ENCODE measurements around the gene ADGRE1. TPM values are rescaled to one million over a fixed set of nuclear protein-coding genes. Genes with fewer than 3 reads are reported as not detected.
"Not testable (repeated sequence)": the region's sequence is repeated elsewhere in the genome, so short reads cannot be mapped to it uniquely, and the experiment has no call there.

ADGRE1 gene
- total RNA-seq (2014; rRNA removed; shearing (Covaris generic)) = 0.20 and 0.26 TPM in 2 replicates
- polyA plus RNA-seq (2015; cell fraction: cytosol; rRNA removed) = 0.07 and 0.12 TPM in 2 replicates
- polyA plus RNA-seq (2015; cell fraction: nucleus; rRNA removed) = 0.04 and 0.07 TPM in 2 replicates

- DNase-seq (ENCODE audit: low read depth) = no peak
Measured at GRCh38 chr19:6887316-6887715, at the start of gene ADGRE1. Gene ADGRE1 (plus strand): TSS chr19:6887579. CDS start chr19:6887609, 30 bp downstream.

- no peak for DNase-seq (ENCODE audit: low read depth)
Measured at GRCh38 chr19:6838062-6838655, 49.2 kb upstream of the ADGRE1 start.

- no peak for DNase-seq (ENCODE audit: low read depth)
Measured at GRCh38 chr19:6842871-6843607, 44.3 kb upstream of the ADGRE1 start.

- DNase-seq (ENCODE audit: low read depth) = no peak
Measured at GRCh38 chr19:6847828-6848200, 39.6 kb upstream of the ADGRE1 start.

- no peak for DNase-seq (ENCODE audit: low read depth)
Measured at GRCh38 chr19:6848986-6849385, 38.4 kb upstream of the ADGRE1 start.

GRCh38 chr19:6849876-6850275 lies 37.5 kb upstream of the ADGRE1 start:
- DNase-seq (ENCODE audit: low read depth) = no peak

GRCh38 chr19:6851359-6851758 lies 36.0 kb upstream of the ADGRE1 start:
- DNase-seq (ENCODE audit: low read depth) = no peak

GRCh38 chr19:6852001-6852400 lies 35.4 kb upstream of the ADGRE1 start:
- no peak for DNase-seq (ENCODE audit: low read depth)

- DNase-seq (ENCODE audit: low read depth) = no peak
Measured at GRCh38 chr19:6853868-6854267, 33.5 kb upstream of the ADGRE1 start.

- DNase-seq (ENCODE audit: low read depth) = no peak
Measured at GRCh38 chr19:6854758-6855157, 32.6 kb upstream of the ADGRE1 start.

- DNase-seq (ENCODE audit: low read depth) = no peak
Measured at GRCh38 chr19:6856749-6857372, 30.5 kb upstream of the ADGRE1 start.

- no peak for DNase-seq (ENCODE audit: low read depth)
Measured at GRCh38 chr19:6861683-6862286, 25.6 kb upstream of the ADGRE1 start.

- DNase-seq (ENCODE audit: low read depth) = peak; percentile 82
Measured at GRCh38 chr19:6862673-6863078, 24.7 kb upstream of the ADGRE1 start.

- no peak for DNase-seq (ENCODE audit: low read depth)
Measured at GRCh38 chr19:6864325-6864940, 22.9 kb upstream of the ADGRE1 start.

GRCh38 chr19:6865849-6866248 lies 21.5 kb upstream of the ADGRE1 start:
- DNase-seq (ENCODE audit: low read depth) = no peak

GRCh38 chr19:6866741-6867151 lies 20.6 kb upstream of the ADGRE1 start:
- DNase-seq (ENCODE audit: low read depth) = peak; percentile 5

GRCh38 chr19:6868351-6868750 lies 19.0 kb upstream of the ADGRE1 start:
- DNase-seq (ENCODE audit: low read depth) = no peak

- DNase-seq (ENCODE audit: low read depth) = not testable (repeated sequence)
Measured at GRCh38 chr19:6869151-6869882, 18.1 kb upstream of the ADGRE1 start.

GRCh38 chr19:6873708-6874431 lies 13.5 kb upstream of the ADGRE1 start:
- DNase-seq (ENCODE audit: low read depth) = no peak

- DNase-seq (ENCODE audit: low read depth) = no peak
Measured at GRCh38 chr19:6875218-6875617, 12.2 kb upstream of the ADGRE1 start.
